ENCODE results near the gene SECISBP2L. TPM values are rescaled to one million over a fixed set of nuclear protein-coding genes. Genes with fewer than 3 reads are reported as not detected.

The SECISBP2L gene
- total RNA-seq, 1 experiment from 2014 or later = 36.4 TPM

- ChIA-PET POLR2A (ENCODE audit: low non-redundant PET) (no interaction called here), CTCF (interaction anchor here (1.3 kb wide), 1 partner anchor 105 kb away, joined by 3 read pairs; no protein-coding TSS in a partner anchor)
- peaks cover 4% of the 10 kb centered on the region for H3K4me1 ChIP-seq (ENCODE audit: insufficient read depth, low read length, poor library complexity, severe bottlenecking)
- intact Hi-C loops (cut with micrococcal nuclease; ENCODE audit: unreplicated experiment) = no loop called here
- no peak for TF ChIP-seq CTCF (conservative IDR thresholded peaks at IDR 0.05; ENCODE audit: low read depth, low read length)
- no peak for TF ChIP-seq EZH2 (IDR thresholded peaks at IDR 0.05; ENCODE audit: borderline replicate concordance, low read depth, low read length, poor library complexity, severe bottlenecking)
- DNase-seq (ENCODE audit: low spot score) = no peak
- no peak overlapping the region for H3K27ac ChIP-seq (ENCODE audit: low read depth, low read length, poor library complexity, severe bottlenecking)
- H3K27me3 ChIP-seq (replicated peaks; ENCODE audit: insufficient read depth, low read depth, low read length, poor library complexity) = no peaks in the 10 kb centered on the region
- H3K9me3 ChIP-seq (ENCODE audit: low read depth, low read length, poor library complexity, severe bottlenecking) = no peaks in the 10 kb centered on the region
- no peaks in the 10 kb centered on the region for H3K36me3 ChIP-seq (ENCODE audit: insufficient read depth, low read length, poor library complexity, severe bottlenecking)
- H3K4me3 ChIP-seq (ENCODE audit: low read depth, low read length, poor library complexity, severe bottlenecking) = no peak overlapping the region
- no TSS peak for BruUV-seq (replicated peaks)
These were observed 79.5 kb downstream of the SECISBP2L start for GRCh38 chr15:48966595-48967301.

- no peak overlapping the region for H3K4me3 ChIP-seq (ENCODE audit: low read depth, low read length, poor library complexity, severe bottlenecking)
- H3K36me3 ChIP-seq (ENCODE audit: insufficient read depth, low read length, poor library complexity, severe bottlenecking) = no peaks in the 10 kb centered on the region
- no peak overlapping the region for H3K27ac ChIP-seq (ENCODE audit: low read depth, low read length, poor library complexity, severe bottlenecking)
- TF ChIP-seq EZH2 (IDR thresholded peaks at IDR 0.05; ENCODE audit: borderline replicate concordance, low read depth, low read length, poor library complexity, severe bottlenecking) = no peak
- peak; percentile 37; the same call in 1 of the 2 replicates for TF ChIP-seq CTCF (conservative IDR thresholded peaks at IDR 0.05; ENCODE audit: low read depth, low read length)
- ChIA-PET CTCF (interaction anchor here (1.3 to 1.5 kb wide), 2 partner anchors 10 to 104 kb away, joined by 3 read pairs; no protein-coding TSS in a partner anchor), POLR2A (ENCODE audit: low non-redundant PET) (no interaction called here)
- no peaks in the 10 kb centered on the region for H3K27me3 ChIP-seq (replicated peaks; ENCODE audit: insufficient read depth, low read depth, low read length, poor library complexity)
- H3K4me1 ChIP-seq (ENCODE audit: insufficient read depth, low read length, poor library complexity, severe bottlenecking) = peaks cover 4% of the 10 kb centered on the region
- no TSS peak for BruUV-seq (replicated peaks)
- DNase-seq (ENCODE audit: low spot score) = peak; percentile 79
- H3K9me3 ChIP-seq (ENCODE audit: low read depth, low read length, poor library complexity, severe bottlenecking) = no peaks in the 10 kb centered on the region
- intact Hi-C loops (cut with micrococcal nuclease; ENCODE audit: unreplicated experiment) = no loop called here
These were observed 80.3 kb downstream of the SECISBP2L start for GRCh38 chr15:48965972-48966371.

GRCh38 chr15:48964898-48965297 lies 81.3 kb downstream of the SECISBP2L start:
- Histone ChIP-seq H3K9me3 (ENCODE audit: low read depth, low read length, poor library complexity, severe bottlenecking) (no peaks in the 10 kb centered on the region), H3K4me1 (ENCODE audit: insufficient read depth, low read length, poor library complexity, severe bottlenecking) (peaks cover 4% of the 10 kb centered on the region), H3K27ac (ENCODE audit: low read depth, low read length, poor library complexity, severe bottlenecking) (no peak overlapping the region), H3K36me3 (ENCODE audit: insufficient read depth, low read length, poor library complexity, severe bottlenecking) (no peaks in the 10 kb centered on the region), H3K4me3 (ENCODE audit: low read depth, low read length, poor library complexity, severe bottlenecking) (no peak overlapping the region), H3K27me3 (replicated peaks; ENCODE audit: insufficient read depth, low read depth, low read length, poor library complexity) (no peaks in the 10 kb centered on the region)
- POLR2A ChIA-PET (ENCODE audit: low non-redundant PET) = no interaction called here
- TF ChIP-seq EZH2 (IDR thresholded peaks at IDR 0.05; ENCODE audit: borderline replicate concordance, low read depth, low read length, poor library complexity, severe bottlenecking) (no peak), CTCF (conservative IDR thresholded peaks at IDR 0.05; ENCODE audit: low read depth, low read length) (no peak)
- no peak for DNase-seq (ENCODE audit: low spot score)
- no TSS peak for BruUV-seq (replicated peaks)
- CTCF ChIA-PET = interaction anchor here (1.2 to 1.5 kb wide), 2 partner anchors 11 to 103 kb away, joined by 3 to 7 read pairs; no protein-coding TSS in a partner anchor
- intact Hi-C loops (cut with micrococcal nuclease; ENCODE audit: unreplicated experiment) = loop anchor here (5.0 kb wide), 1 partner anchor 98 kb away; no protein-coding TSS in a partner anchor

Measured in A673 (cell line).